Panc1 (cell line): ENCODE results near the gene SPIRE1.

Experiments
- POLR2AphosphoS5 ChIP-seq: IDR thresholded peaks from 2 replicates; pipeline ENCODE4 v1.6.1; 2012; ENCODE audit warnings: mild to moderate bottlenecking, low read depth, low read length, moderate library complexity
- TF ChIP-seq, protein P1 (sequence below): fragments of 450-650 bp; IDR thresholded peaks from 2 replicates; pipeline ENCODE4 v1.5.1; 2017; ENCODE audit warnings: mild to moderate bottlenecking

DNA sequence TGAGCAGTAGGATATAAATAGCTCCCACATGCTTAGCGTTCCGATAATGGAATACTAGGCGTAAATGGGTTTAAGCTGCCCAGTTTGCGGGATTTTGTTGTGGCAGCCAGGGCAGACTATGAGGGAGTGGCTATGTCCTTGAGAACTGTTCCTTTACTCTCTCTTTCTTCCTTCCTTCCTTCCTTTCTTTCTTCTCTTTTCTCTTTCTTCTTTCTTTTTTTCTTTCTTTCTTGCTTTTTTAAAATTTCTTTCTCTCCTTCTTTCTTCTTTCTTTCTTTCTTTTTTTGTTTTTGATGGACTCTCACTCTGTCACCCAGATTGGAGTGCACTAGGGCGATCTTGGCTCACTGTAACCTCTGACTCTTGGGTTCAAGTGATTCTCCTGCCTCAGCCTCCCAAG lies 259.3 kb downstream of the SPIRE1 start:
- TF ChIP-seq, protein P1, sequence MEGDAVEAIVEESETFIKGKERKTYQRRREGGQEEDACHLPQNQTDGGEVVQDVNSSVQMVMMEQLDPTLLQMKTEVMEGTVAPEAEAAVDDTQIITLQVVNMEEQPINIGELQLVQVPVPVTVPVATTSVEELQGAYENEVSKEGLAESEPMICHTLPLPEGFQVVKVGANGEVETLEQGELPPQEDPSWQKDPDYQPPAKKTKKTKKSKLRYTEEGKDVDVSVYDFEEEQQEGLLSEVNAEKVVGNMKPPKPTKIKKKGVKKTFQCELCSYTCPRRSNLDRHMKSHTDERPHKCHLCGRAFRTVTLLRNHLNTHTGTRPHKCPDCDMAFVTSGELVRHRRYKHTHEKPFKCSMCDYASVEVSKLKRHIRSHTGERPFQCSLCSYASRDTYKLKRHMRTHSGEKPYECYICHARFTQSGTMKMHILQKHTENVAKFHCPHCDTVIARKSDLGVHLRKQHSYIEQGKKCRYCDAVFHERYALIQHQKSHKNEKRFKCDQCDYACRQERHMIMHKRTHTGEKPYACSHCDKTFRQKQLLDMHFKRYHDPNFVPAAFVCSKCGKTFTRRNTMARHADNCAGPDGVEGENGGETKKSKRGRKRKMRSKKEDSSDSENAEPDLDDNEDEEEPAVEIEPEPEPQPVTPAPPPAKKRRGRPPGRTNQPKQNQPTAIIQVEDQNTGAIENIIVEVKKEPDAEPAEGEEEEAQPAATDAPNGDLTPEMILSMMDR = no peak
- TF ChIP-seq POLR2AphosphoS5 = no peak
